ENCODE measurements around the gene TSPAN5.

TSPAN5 gene

DNA sequence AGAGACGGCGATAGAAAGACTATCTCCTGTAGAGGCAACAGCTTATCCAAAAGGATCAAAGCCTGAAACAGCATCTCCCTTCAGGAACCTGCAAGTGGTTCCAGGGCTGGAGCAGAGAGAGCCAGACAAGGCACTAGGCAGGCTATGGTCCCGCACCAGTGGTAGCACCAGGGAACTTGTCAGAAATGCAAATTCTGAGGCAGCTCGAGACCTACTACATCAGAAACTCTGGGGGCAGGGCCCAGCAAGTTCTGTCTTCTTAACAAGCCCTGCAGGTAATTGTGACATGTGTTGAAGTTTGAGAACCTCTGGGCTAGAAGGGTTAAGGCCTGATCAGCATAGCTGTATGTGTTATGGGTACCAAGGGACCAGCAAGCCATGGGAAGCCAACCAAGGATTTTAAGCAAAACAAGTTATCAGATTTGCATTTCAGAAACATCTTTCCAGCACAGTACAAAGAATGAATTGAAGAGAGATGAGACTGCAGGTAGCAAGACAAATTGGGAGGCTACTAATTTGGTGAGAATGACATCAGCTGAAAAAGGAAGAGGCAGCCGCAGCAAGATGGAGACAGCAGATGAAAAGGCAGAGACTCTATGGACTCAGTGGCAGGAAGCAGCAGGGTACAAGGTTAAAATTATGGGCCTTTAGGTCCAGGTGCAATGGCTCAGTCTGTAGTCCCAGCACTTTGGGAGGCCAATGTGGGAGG lies 139.7 kb downstream of the TSPAN5 start:
- peak; percentile 58 for FAIRE-seq
- no peak for DNase-seq (ENCODE audit: insufficient read length, low spot score)
- TF ChIP-seq TAF1 (IDR thresholded peaks at IDR 0.05; ENCODE audit: low read depth, low read length) = no peak
- TF ChIP-seq POLR2AphosphoS5 (IDR thresholded peaks at IDR 0.05; ENCODE audit: low read depth, low read length) = no peak
- TF ChIP-seq SPI1 (IDR thresholded peaks at IDR 0.05; ENCODE audit: low read depth, low read length) = no peak
- TF ChIP-seq POU2F2 (IDR thresholded peaks at IDR 0.05; ENCODE audit: low read depth, low read length) = peak; percentile 84; the same call in 1 of the 2 replicates

GRCh38 chr4:98517218-98518021 lies 141.0 kb downstream of the TSPAN5 start:
- TF ChIP-seq POLR2AphosphoS5 (IDR thresholded peaks at IDR 0.05; ENCODE audit: low read depth, low read length) (no peak), POLR2A (IDR thresholded peaks at IDR 0.05; ENCODE audit: low read depth, low read length) (no peak), POU2F2 (IDR thresholded peaks at IDR 0.05; ENCODE audit: low read depth, low read length) (no peak), TAF1 (IDR thresholded peaks at IDR 0.05; ENCODE audit: low read depth, low read length) (no peak), PAX5 (IDR thresholded peaks at IDR 0.05; ENCODE audit: insufficient read depth, low read length, severe bottlenecking) (no peak), SPI1 (IDR thresholded peaks at IDR 0.05; ENCODE audit: low read depth, low read length) (no peak)
- DNase-seq (ENCODE audit: insufficient read length, low spot score) = no peak
- no peak for FAIRE-seq

DNA sequence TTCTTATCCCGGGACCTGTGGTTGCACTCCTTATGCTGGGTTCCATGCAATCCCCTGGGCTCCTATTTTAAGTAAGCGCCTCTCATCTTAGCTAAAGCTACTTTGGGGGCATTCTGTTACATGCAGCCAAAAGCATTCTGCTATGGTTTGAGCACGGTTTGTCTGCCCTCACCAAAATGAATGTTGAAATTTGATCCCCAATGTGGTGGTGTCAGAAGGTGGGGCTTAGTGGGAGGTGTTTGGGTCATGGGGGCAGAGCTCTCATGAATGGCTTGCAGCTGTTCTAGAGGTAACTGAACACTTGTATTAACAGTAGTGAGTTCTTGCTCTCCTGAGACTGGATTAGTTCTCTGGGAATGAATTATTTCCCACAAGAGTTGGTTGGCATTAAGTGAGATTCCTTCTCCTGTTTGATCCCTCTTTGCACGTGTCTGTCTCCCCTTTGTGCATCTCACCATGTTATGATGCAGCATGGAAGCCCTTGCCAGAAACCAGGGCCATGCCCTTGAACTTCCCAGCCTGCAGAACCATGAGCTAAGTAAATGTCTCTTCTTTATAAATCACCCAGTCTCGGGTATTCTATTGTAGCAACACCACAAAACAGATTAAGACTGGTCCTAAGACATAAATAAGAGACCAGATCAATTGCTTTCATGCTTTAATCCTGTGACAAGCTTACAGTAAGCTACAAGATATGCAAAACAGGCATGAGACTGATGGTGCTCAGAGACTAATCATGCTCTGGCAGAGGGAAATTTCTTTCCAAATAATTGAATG lies 141.8 kb downstream of the TSPAN5 start:
- DNase-seq (ENCODE audit: insufficient read length, low spot score) = no peak
- no peak for FAIRE-seq
- TF ChIP-seq POU2F2 (IDR thresholded peaks at IDR 0.05; ENCODE audit: low read depth, low read length) (no peak), SPI1 (IDR thresholded peaks at IDR 0.05; ENCODE audit: low read depth, low read length) (no peak), POLR2AphosphoS5 (IDR thresholded peaks at IDR 0.05; ENCODE audit: low read depth, low read length) (no peak), PAX5 (IDR thresholded peaks at IDR 0.05; ENCODE audit: insufficient read depth, low read length, severe bottlenecking) (no peak), TAF1 (IDR thresholded peaks at IDR 0.05; ENCODE audit: low read depth, low read length) (no peak), POLR2A (IDR thresholded peaks at IDR 0.05; ENCODE audit: low read depth, low read length) (no peak)

DNA sequence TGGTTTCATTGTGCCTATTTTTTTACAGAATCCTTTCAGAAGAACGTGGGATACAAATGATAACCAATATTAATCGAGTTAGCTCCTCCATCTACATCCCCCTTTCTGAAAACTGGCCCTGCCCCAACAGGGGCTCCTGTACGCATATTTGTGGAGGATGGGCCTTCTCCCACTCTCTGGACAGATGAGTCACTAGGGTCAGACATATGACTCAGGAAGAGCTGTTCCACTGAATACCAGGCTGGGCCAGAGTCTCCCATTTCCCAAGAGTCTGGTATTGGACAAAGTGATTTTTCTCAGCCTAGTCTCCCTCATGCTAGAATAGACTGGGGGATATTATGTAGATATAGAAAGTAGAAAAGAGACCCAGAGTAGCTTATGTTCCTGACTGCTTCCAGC lies 142.4 kb downstream of the TSPAN5 start:
- no peak for TF ChIP-seq POU2F2 (IDR thresholded peaks at IDR 0.05; ENCODE audit: low read depth, low read length)
- TF ChIP-seq SPI1 (IDR thresholded peaks at IDR 0.05; ENCODE audit: low read depth, low read length) = no peak
- TF ChIP-seq TAF1 (IDR thresholded peaks at IDR 0.05; ENCODE audit: low read depth, low read length) = no peak
- no peak for TF ChIP-seq PAX5 (IDR thresholded peaks at IDR 0.05; ENCODE audit: insufficient read depth, low read length, severe bottlenecking)
- no peak for TF ChIP-seq POLR2A (IDR thresholded peaks at IDR 0.05; ENCODE audit: low read depth, low read length)
- TF ChIP-seq POLR2AphosphoS5 (IDR thresholded peaks at IDR 0.05; ENCODE audit: low read depth, low read length) = no peak
- DNase-seq (ENCODE audit: insufficient read length, low spot score) = no peak
- no peak for FAIRE-seq

DNA sequence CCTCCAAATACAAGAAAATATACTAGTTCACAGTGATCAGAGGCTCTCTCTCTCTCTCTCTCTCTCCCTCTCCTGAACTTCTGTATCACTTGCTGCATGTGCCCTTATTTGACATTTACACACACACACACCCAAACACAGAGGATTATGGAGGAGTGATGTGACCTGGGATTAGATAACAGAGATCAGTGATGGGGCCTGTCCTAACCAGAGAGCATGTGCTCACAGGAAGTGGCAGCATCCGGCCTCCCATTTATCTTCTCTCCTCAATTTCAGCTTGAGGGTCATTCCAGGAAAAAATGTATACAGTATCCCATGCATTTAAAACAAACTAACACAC lies 143.0 kb downstream of the TSPAN5 start:
- no peak for DNase-seq (ENCODE audit: insufficient read length, low spot score)
- FAIRE-seq = no peak
- TF ChIP-seq POU2F2 (IDR thresholded peaks at IDR 0.05; ENCODE audit: low read depth, low read length) (no peak), TAF1 (IDR thresholded peaks at IDR 0.05; ENCODE audit: low read depth, low read length) (no peak), SPI1 (IDR thresholded peaks at IDR 0.05; ENCODE audit: low read depth, low read length) (no peak), POLR2A (IDR thresholded peaks at IDR 0.05; ENCODE audit: low read depth, low read length) (no peak), POLR2AphosphoS5 (IDR thresholded peaks at IDR 0.05; ENCODE audit: low read depth, low read length) (no peak), PAX5 (IDR thresholded peaks at IDR 0.05; ENCODE audit: insufficient read depth, low read length, severe bottlenecking) (no peak)

- TF ChIP-seq SPI1 (IDR thresholded peaks at IDR 0.05; ENCODE audit: low read depth, low read length) = no peak
- TF ChIP-seq POU2F2 (IDR thresholded peaks at IDR 0.05; ENCODE audit: low read depth, low read length) = no peak
- no peak for TF ChIP-seq TAF1 (IDR thresholded peaks at IDR 0.05; ENCODE audit: low read depth, low read length)
- TF ChIP-seq POLR2AphosphoS5 (IDR thresholded peaks at IDR 0.05; ENCODE audit: low read depth, low read length) = no peak
- TF ChIP-seq POLR2A (IDR thresholded peaks at IDR 0.05; ENCODE audit: low read depth, low read length) = no peak
- TF ChIP-seq PAX5 (IDR thresholded peaks at IDR 0.05; ENCODE audit: insufficient read depth, low read length, severe bottlenecking) = no peak
- FAIRE-seq (no peak), DNase-seq (ENCODE audit: insufficient read length, low spot score) (no peak)
These were observed 143.5 kb downstream of the TSPAN5 start for GRCh38 chr4:98514741-98515469.

GRCh38 chr4:98512918-98513317 lies 145.5 kb downstream of the TSPAN5 start:
- no peak for FAIRE-seq
- DNase-seq (ENCODE audit: insufficient read length, low spot score) = no peak
- TF ChIP-seq POU2F2 (IDR thresholded peaks at IDR 0.05; ENCODE audit: low read depth, low read length) (no peak), PAX5 (IDR thresholded peaks at IDR 0.05; ENCODE audit: insufficient read depth, low read length, severe bottlenecking) (no peak), POLR2A (IDR thresholded peaks at IDR 0.05; ENCODE audit: low read depth, low read length) (no peak), SPI1 (IDR thresholded peaks at IDR 0.05; ENCODE audit: low read depth, low read length) (no peak), TAF1 (IDR thresholded peaks at IDR 0.05; ENCODE audit: low read depth, low read length) (no peak), POLR2AphosphoS5 (IDR thresholded peaks at IDR 0.05; ENCODE audit: low read depth, low read length) (no peak)

- DNase-seq (ENCODE audit: insufficient read length, low spot score) (no peak), FAIRE-seq (peak; percentile 9)
- no peak for TF ChIP-seq TAF1 (IDR thresholded peaks at IDR 0.05; ENCODE audit: low read depth, low read length)
- TF ChIP-seq POLR2AphosphoS5 (IDR thresholded peaks at IDR 0.05; ENCODE audit: low read depth, low read length) = no peak
These were observed 147.5 kb downstream of the TSPAN5 start for GRCh38 chr4:98510757-98511517.
